PC-3 (cell line): ENCODE measurements around the gene TBX5. TPM values are rescaled to one million over a fixed set of nuclear protein-coding genes. Genes with fewer than 3 reads are reported as not detected.

ENCODE experiments used
- ATAC-seq: fragments of 200-7000 bp; cut with Tn5 transposase; 2 replicates; pipeline ENCODE4 v1.9.1; 2020; ENCODE audit warnings: mild to moderate bottlenecking, moderate library complexity
- BruUV-seq: library from RNA; stranded (reverse); fragments of 400-500 nt; replicated peaks from 2 replicates; lab custom pipeline; 2021; lab: Mats Ljungman, UMichigan
- CTCF ChIA-PET: fragments of 300-600 bp; sonication (Branson Sonifier 250); formaldehyde crosslinking; loops from one replicate; lab custom pipeline; 2022; ENCODE audit warnings: antibody characterized with exemption; lab: Charles Lee
- POLR2A ChIA-PET: fragments of 300-600 bp; sonication (Branson Sonifier 250); formaldehyde crosslinking; loops from one replicate; lab custom pipeline; 2022; ENCODE audit warnings: antibody characterized with exemption; ENCODE audit not compliant: unreplicated experiment; lab: Charles Lee
- DNase-seq: peaks from one replicate; pipeline ENCODE4 v3.0.0-alpha.2; 2015
- H2AFZ ChIP-seq: fragments of 300-600 bp; sonication (generic); 2 replicates; pipeline ENCODE4 v1.6.0; 2016; ENCODE audit warnings: antibody characterized with exemption, low read length
- H3F3A ChIP-seq: fragments of 300-600 bp; sonication (generic); one replicate; pipeline ENCODE4 v1.6.0; 2017; ENCODE audit warnings: antibody characterized with exemption, low read length, control low read depth, mild to moderate bottlenecking; ENCODE audit not compliant: unreplicated experiment
- H3K27ac ChIP-seq: fragments of 300-600 bp; sonication (generic); 2 replicates; pipeline ENCODE4 v1.5.1; 2016; ENCODE audit warnings: mild to moderate bottlenecking, low read length
- H3K27me3 ChIP-seq: fragments of 300-600 bp; sonication (generic); 2 replicates; pipeline ENCODE4 v1.6.1; 2016; ENCODE audit warnings: low read length, mixed read lengths
- H3K36me3 ChIP-seq: fragments of 300-600 bp; sonication (generic); 2 replicates; pipeline ENCODE4 v1.6.1; 2016; ENCODE audit warnings: low read depth, mixed run types, low read length, mixed read lengths
- H3K4me1 ChIP-seq: fragments of 300-600 bp; sonication (generic); 2 replicates; pipeline ENCODE4 v1.5.1; 2016; ENCODE audit warnings: low read length; ENCODE audit not compliant: insufficient read depth
- H3K4me2 ChIP-seq: fragments of 300-600 bp; sonication (generic); 2 replicates; pipeline ENCODE4 v1.6.0; 2016; ENCODE audit warnings: low read length
- H3K4me3 ChIP-seq: fragments of 300-600 bp; sonication (generic); 2 replicates; pipeline ENCODE4 v1.5.1; 2016; ENCODE audit warnings: mild to moderate bottlenecking, low read length, mixed read lengths
- H3K79me2 ChIP-seq: fragments of 300-600 bp; sonication (generic); 2 replicates; pipeline ENCODE4 v1.6.1; 2017; ENCODE audit warnings: low read length, mixed read lengths
- H3K9ac ChIP-seq: fragments of 300-600 bp; sonication (generic); 2 replicates; pipeline ENCODE4 v1.6.0; 2016; ENCODE audit warnings: mild to moderate bottlenecking, low read length
- H3K9me2 ChIP-seq: fragments of 300-600 bp; sonication (generic); replicated peaks from 2 replicates; pipeline ENCODE4 v1.6.1; 2016; ENCODE audit warnings: mixed run types, low read length, mixed read lengths
- H3K9me3 ChIP-seq: fragments of 300-600 bp; sonication (generic); 2 replicates; pipeline ENCODE4 v1.6.1; 2016; ENCODE audit warnings: low read length, mixed read lengths
- H4K20me1 ChIP-seq: fragments of 300-600 bp; sonication (generic); 2 replicates; pipeline ENCODE4 v1.6.1; 2016; ENCODE audit warnings: low read length, mixed read lengths
- CTCF ChIP-seq: fragments of 300-600 bp; sonication (generic); conservative IDR thresholded peaks from 2 replicates; pipeline ENCODE4 v1.5.1; 2017; ENCODE audit warnings: antibody characterized with exemption, low read depth, mild to moderate bottlenecking, low read length
- EZH2 ChIP-seq: fragments of 300-600 bp; sonication (generic); IDR thresholded peaks from one replicate; pipeline ENCODE4 v1.6.1; 2017; ENCODE audit warnings: antibody characterized with exemption, mild to moderate bottlenecking, low read length; ENCODE audit not compliant: unreplicated experiment
- EZH2phosphoT487 ChIP-seq: fragments of 300-600 bp; sonication (generic); IDR thresholded peaks from 2 replicates; pipeline ENCODE4 v1.6.1; 2018; ENCODE audit warnings: mild to moderate bottlenecking, antibody characterized with exemption, low read length, borderline replicate concordance
- intact Hi-C: fragments of 100-400 bp; cut with micrococcal nuclease; formaldehyde crosslinking; loops from 2 replicates; pipeline ENCODE4 v1.9.0; 2023
- total RNA-seq: library from RNA; depleted of rRNA; stranded (reverse); fragments of >200 nt; gene quantifications from 2 replicates; pipeline ENCODE4 v1.2.3, GENCODE V29; 2014

Gene TBX5
- total RNA-seq, 1 experiment from 2014 or later: not detected

GRCh38 chr12:114371733-114372132, 34.2 kb downstream of the TBX5 start:
- Histone ChIP-seq H2AFZ (no peak overlapping the region), H4K20me1 (no peaks in the 10 kb centered on the region), H3K4me3 (no peak overlapping the region), H3K4me1 (no peaks in the 10 kb centered on the region), H3K79me2 (no peaks in the 10 kb centered on the region), H3K9ac (no peak overlapping the region), H3K9me2 (no peaks in the 10 kb centered on the region), H3F3A (no peaks in the 10 kb centered on the region), H3K27me3 (peaks cover 60% of the 10 kb centered on the region), H3K9me3 (no peaks in the 10 kb centered on the region), H3K36me3 (no peaks in the 10 kb centered on the region), H3K4me2 (no peak overlapping the region), H3K27ac (no peak overlapping the region)
- intact Hi-C loops: no loop called here
- TF ChIP-seq CTCF: no peak
- TF ChIP-seq EZH2: no peak
- no peak for TF ChIP-seq EZH2phosphoT487
- ChIA-PET POLR2A (no interaction called here), CTCF (no interaction called here)
- no TSS peak for BruUV-seq
- ATAC-seq: no peak
- no peak for DNase-seq

DNA sequence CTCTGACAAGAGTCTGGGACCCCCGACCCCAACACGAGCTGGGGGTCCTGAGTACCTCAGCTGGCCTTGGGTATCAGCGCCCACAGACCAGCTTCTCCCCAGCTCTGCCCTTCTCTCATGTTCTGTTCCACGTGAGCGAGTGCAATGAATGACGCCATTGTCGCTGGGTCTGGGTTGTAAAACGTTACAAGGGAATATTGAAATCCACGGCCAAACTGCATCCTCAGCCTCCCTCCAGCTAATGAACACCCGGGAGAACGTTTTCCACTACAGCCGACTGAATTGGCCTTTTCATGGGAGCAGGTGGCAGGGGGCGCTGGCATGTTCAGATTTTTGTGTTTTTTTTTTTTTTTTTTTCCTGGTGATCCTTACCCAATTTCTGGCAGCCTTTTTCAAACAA, 34.7 kb downstream of the TBX5 start:
- Histone ChIP-seq H4K20me1 (no peaks in the 10 kb centered on the region), H3K4me1 (no peaks in the 10 kb centered on the region), H3K36me3 (no peaks in the 10 kb centered on the region), H2AFZ (no peak overlapping the region), H3K27me3 (peaks cover 60% of the 10 kb centered on the region), H3K27ac (no peak overlapping the region), H3K9me3 (no peaks in the 10 kb centered on the region), H3F3A (no peaks in the 10 kb centered on the region), H3K4me2 (no peak overlapping the region), H3K9me2 (no peaks in the 10 kb centered on the region), H3K79me2 (no peaks in the 10 kb centered on the region), H3K4me3 (no peak overlapping the region), H3K9ac (no peak overlapping the region)
- CTCF ChIA-PET: no interaction called here
- intact Hi-C loops: no loop called here
- DNase-seq: no peak
- TF ChIP-seq EZH2phosphoT487 (no peak), EZH2 (no peak), CTCF (no peak)
- BruUV-seq: no TSS peak
- POLR2A ChIA-PET: no interaction called here
- no peak for ATAC-seq

DNA sequence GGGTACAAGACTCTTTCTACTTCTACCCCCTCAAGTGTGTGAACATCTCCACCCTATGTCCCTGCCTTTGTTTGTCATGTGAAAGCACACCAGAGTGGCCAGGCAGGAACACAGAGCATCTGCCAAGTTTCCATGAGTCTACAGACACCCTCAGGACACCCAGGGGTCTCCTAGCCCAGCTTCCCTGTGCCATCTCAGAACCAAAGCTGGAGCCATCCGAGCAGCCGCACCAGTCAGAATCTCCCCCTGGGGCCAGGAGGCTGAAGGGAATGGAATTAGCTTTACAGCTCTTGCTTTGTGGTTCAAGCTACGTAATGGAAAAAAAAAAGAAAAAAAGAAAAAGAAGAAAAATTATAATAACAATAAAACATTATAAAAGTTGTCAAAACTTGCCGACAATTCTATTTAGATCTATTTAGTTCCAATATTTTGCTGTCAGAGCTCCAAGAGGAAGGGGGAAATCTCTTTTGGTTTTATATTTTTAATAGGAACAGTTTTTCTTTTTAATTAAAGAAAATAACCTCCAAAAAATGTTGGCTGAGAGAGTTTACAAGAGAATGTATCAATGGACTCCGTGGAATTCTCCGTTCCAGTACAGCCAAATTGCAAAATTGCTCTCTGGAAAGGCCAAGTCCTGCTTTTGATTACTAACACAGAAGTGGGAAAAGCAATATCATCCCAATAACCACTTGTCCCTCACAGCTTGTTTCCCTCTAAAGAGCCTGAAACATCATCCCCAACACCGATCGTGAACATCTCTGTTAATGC, 37.1 kb downstream of the TBX5 start:
- no peaks in the 10 kb centered on the region for H3K9me3 ChIP-seq
- no peak overlapping the region for H3K27ac ChIP-seq
- H3K4me1 ChIP-seq: no peaks in the 10 kb centered on the region
- peaks cover 53% of the 10 kb centered on the region for H3K27me3 ChIP-seq
- no peak overlapping the region for H3K4me2 ChIP-seq
- no peaks in the 10 kb centered on the region for H3K9me2 ChIP-seq
- no peaks in the 10 kb centered on the region for H3K79me2 ChIP-seq
- TF ChIP-seq EZH2: no peak
- TF ChIP-seq EZH2phosphoT487: no peak
- no peak for TF ChIP-seq CTCF
- ATAC-seq (no peak), DNase-seq (no peak)
- H3K36me3 ChIP-seq: no peaks in the 10 kb centered on the region
- intact Hi-C loops: no loop called here
- no peak overlapping the region for H3K9ac ChIP-seq
- no TSS peak for BruUV-seq
- H4K20me1 ChIP-seq: no peaks in the 10 kb centered on the region
- H3K4me3 ChIP-seq: no peak overlapping the region
- CTCF ChIA-PET: no interaction called here
- no peak overlapping the region for H2AFZ ChIP-seq
- H3F3A ChIP-seq: no peaks in the 10 kb centered on the region
- POLR2A ChIA-PET: no interaction called here
